NK-92 (cell line): ENCODE data around the gene TAF11L13.
"Not testable (repeated sequence)": the region's sequence is repeated elsewhere in the genome, so short reads cannot be mapped to it uniquely, and the experiment has no call there.

Experiments used
- DNase-seq: peaks from one replicate; lab custom pipeline; 2025; ENCODE audit not compliant: unreplicated experiment; lab: John Stamatoyannopoulos, UW

The TAF11L13 gene

DNA sequence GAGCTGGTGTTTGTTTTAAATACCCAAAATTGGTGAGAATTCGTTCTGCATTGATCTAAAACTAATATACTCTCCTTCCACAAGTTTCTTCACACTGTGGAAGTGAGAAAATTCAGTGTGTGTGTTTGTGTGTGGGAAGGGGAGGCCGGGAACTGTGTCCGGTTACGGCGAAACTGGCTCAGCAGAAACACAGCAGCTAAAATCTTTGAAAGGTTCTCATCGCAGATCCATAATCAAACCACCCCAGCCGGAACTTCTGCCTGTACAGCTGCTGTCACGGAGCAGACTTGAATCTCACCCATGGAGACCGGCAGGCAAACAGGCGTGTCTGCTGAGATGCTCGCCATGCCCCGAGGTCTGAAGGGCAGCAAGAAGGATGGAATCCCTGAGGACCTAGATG is at the start of gene TAF11L13:
TAF11L13 (plus strand) TSS at position 301 of the 400 bp plus-strand sequence.
- DNase-seq, result not testable (repeated sequence)

DNA sequence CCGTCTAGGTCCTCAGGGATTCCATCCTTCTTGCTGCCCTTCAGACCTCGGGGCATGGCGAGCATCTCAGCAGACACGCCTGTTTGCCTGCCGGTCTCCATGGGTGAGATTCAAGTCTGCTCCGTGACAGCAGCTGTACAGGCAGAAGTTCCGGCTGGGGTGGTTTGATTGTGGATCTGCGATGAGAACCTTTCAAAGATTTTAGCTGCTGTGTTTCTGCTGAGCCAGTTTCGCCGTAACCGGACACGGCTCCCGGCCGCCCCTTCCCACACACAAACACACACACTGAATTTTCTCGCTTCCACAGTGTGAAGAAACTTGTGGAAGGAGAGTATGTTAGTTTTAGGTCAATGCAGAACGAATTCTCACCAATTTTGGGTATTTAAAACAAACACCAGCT is 46.2 kb upstream of the TAF11L13 start, which contains the start of gene TAF11L7:
TAF11L7 (minus strand) TSS at position 101 of the 400 bp plus-strand sequence.
- DNase-seq, result not testable (repeated sequence)

DNA sequence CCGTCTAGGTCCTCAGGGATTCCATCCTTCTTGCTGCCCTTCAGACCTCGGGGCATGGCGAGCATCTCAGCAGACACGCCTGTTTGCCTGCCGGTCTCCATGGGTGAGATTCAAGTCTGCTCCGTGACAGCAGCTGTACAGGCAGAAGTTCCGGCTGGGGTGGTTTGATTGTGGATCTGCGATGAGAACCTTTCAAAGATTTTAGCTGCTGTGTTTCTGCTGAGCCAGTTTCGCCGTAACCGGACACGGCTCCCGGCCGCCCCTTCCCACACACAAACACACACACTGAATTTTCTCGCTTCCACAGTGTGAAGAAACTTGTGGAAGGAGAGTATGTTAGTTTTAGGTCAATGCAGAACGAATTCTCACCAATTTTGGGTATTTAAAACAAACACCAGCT is 41.0 kb upstream of the TAF11L13 start, which contains the start of gene TAF11L8:
TAF11L8 (minus strand) TSS at position 101 of the 400 bp plus-strand sequence.
- not testable (repeated sequence) for DNase-seq

DNA sequence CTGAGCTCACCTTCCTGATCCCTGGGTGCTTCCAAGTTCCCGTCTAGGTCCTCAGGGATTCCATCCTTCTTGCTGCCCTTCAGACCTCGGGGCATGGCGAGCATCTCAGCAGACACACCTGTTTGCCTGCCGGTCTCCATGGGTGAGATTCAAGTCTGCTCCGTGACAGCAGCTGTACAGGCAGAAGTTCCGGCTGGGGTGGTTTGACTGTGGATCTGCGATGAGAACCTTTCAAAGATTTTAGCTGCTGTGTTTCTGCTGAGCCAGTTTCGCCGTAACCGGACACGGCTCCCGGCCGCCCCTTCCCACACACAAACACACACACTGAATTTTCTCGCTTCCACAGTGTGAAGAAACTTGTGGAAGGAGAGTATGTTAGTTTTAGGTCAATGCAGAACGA is 37.6 kb upstream of the TAF11L13 start, which contains the start of gene TAF11L9:
TAF11L9 (minus strand) TSS at position 140 of the 400 bp plus-strand sequence.
- not testable (repeated sequence) for DNase-seq

DNA sequence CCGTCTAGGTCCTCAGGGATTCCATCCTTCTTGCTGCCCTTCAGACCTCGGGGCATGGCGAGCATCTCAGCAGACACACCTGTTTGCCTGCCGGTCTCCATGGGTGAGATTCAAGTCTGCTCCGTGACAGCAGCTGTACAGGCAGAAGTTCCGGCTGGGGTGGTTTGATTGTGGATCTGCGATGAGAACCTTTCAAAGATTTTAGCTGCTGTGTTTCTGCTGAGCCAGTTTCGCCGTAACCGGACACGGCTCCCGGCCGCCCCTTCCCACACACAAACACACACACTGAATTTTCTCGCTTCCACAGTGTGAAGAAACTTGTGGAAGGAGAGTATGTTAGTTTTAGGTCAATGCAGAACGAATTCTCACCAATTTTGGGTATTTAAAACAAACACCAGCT is 34.2 kb upstream of the TAF11L13 start, which contains the start of gene TAF11L10:
TAF11L10 (minus strand) TSS at position 101 of the 400 bp plus-strand sequence.
- not testable (repeated sequence) for DNase-seq

DNA sequence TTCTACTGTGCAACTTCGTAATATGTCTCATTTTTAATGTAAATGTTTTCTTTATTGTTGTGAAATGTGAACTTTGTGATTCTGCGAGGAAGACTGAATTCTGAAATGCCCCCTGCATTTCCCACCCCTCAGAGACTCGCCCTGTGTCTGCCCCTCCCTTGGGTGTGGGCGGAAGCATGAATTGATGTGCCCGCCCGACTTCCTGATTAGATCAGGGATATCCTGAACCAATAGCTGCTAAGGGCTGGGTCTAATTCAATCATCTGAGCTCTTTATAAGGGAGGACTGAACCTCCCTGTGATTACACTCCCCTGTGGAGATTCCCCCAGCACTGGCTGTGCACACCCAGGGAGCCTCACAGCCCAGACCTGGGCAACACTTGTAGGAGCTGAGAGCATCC is 28.0 kb upstream of the TAF11L13 start, which contains the start of gene TAF11L11:
TAF11L11 (plus strand) TSS at position 304 of the 400 bp plus-strand sequence.
- not testable (repeated sequence) for DNase-seq

DNA sequence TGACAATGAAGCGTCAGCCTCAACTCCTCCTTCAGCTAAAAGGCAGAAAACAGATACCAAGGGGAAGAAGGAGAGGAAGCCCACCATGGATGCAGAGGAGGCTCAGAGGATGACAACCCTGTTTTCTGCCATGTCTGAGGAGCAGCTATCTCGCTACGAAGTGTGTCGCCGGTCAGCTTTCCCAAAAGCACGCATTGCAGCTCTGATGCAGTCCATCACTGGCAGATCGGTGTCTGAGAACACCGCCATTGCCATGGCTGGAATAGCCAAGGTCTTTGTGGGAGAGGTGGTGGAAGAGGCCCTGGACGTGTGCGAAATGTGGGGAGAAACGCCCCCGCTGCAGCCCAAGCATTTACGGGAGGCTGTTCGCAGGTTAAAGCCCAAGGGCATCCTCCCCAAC is 26.9 kb upstream of the TAF11L13 start:
- no peak for DNase-seq

DNA sequence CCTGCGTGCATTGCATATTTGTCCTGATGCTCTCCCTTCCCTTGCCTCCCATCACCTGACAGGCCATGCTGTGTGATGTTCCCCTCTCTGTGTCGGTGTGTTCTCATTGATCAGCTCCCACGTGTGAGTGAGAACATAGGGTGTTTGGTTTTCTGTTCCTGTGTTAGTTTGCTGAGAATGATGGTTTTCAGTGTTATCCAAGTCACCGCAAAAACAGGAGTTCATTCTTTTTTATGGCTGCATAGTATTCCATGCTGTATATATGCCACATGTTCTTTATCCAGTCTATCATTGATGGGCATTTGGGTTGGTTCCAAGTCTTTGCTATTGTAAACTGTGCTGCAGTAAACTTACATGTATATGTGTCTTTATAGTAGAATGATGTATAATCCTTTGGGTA is 24.4 kb upstream of the TAF11L13 start:
- not testable (repeated sequence) for DNase-seq

DNA sequence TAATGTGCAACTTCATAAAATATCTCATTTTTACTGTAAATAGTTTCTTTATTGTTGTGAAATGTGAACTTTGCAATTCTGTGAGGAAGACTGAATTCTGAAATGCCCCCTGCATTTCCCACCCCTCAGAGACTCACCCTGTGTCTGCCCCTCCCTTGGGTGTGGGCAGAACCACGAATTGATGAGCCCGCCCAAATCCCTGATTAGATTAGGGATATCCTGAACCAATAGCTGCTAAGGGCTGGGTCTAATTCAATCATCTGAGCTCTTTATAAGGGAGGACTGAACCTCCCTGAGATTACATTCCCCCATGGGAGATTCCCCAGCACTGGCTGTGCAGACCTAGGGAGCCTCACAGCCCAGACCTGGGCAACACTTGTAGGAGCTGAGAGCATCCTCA is 21.8 kb upstream of the TAF11L13 start, which contains the start of gene TAF11L12:
TAF11L12 (plus strand) TSS at position 301 of the 400 bp plus-strand sequence.
- not testable (repeated sequence) for DNase-seq

DNA sequence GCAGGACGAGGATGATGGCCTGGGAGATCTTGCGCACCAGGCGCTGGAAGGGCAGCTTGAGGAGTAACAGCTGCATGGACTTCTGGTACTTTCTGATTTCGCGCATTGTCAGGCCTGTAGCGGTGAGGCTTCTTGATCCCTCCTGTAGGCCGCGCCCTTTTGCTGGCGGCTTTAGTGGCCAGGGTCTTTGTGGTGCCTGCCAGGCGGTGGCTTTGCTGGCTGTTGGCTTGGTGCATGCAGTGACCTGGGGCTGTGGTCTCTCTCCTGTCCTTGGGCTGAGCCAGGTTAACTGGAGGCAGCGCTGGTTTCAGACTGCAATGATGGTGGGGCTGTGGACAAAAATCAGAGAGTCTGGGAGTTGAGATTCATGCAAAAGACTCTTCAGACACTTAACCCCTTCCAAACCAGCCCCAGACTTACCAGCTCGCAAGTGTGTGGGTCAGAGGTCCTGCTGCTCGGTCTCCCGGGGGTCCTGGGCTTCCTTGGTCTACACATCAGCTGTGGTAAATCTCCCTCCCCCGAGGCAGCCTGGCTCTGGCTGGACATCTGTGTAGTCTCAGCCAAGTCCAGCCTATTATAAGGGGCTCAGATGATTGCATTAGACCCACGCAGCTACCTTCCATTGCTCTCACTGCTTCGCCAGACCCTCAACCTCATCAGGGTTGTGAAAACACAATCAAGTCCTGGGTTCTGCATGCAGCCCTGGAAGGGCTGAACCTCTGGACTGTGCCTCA is 16.8 kb upstream of the TAF11L13 start:
- DNase-seq, result no peak

DNA sequence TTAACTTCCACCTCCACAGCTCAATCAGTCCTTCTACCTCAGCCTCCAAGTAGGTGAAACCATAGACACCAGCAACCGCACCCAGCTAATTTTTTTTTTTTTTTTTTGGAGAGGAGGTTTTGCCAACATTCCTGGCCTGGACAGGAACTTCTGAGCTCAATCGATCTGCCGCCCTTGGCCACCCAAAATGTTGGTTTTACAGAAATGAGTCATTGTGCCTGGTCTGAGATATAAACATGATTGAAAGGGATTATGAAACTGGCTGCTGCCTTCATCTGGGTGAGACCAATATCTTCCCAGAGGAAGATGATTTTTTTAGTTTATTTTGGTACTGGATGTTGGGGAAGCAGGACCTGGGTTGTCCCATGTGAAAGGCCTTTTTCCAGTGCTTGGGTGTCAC is 12.5 kb upstream of the TAF11L13 start:
- no peak for DNase-seq

DNA sequence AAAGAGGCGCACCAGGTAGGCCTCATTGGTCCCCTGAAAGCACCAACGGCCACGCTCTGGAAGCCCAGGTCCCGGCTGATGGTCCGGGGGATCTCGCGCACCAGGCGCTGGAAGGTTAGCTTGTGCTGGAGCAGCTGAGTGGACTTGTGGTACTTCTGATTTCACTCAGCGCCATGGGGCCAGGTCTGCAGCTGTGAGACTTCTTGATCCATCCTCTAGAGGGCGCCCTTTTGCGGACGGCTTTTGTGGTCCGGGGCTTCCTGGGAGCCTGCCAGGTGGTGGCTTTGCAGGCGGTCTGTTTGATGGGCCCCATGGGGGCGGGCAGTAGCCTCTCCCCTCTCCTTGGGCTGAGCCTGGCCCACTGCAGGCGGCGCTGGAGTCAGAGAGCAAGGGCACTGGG is 11.3 kb upstream of the TAF11L13 start:
- no peak for DNase-seq

DNA sequence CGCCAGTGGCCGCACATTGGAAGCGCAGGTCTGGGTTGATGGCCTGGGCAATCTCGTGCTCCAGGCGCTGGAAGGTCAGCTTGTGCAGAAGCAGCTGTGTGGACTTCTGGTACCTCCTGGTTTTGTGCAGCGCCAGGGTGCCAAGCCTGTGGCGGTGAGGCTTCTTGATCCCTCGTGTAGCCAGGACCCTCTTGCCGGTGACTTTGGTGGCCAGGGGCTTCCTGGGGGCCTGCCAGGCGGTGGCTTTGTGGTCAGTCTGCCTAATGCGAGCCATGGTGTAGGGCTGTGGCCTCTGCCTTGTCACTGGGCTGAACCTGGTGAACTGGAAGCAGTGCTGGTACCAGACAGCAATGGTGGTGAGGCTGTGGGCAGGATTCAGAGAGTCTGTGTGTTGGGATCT is 6.2 kb upstream of the TAF11L13 start:
- DNase-seq, result no peak

DNA sequence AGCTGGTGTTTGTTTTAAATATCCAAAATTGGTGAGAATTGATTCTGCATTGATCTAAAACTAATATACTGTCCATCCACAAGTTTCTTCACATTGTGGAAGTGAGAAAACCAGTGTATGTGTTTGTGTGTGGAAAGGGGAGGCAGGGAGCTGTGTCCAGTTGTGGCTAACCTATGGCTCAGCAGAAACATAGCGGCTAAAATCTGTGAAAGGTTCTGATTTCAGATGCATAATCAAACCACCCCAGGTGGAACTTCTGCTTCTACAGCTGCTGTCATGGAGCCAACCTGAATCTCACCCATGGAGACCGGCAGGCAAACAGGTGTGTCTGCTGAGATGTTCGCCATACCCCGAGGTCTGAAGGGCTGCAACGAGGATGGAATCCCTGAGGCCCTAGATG is 2.3 kb downstream of the TAF11L13 start, which contains the start of gene TAF11L14:
TAF11L14 (plus strand) TSS at position 301 of the 400 bp plus-strand sequence.
- DNase-seq, result no peak

DNA sequence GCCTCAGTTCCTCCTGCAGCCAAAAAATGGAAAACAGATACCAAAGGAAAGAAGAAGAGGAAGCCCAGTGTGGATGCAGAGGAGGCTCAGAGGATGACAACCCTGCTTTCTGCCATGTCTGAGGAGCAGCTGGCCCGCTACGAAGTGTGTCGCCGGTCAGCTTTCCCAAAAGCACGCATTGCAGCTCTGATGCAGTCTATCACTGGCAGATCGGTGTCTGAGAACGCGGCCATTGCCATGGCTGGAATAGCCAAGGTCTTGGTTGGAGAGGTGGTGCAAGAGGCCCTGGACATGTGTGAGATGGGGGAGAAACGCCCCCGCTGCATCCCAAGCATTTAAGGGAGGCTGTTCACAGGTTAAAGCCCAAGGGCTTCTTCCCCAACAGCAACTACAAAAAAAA is 17.3 kb downstream of the TAF11L13 start:
- not testable (repeated sequence) for DNase-seq

DNA sequence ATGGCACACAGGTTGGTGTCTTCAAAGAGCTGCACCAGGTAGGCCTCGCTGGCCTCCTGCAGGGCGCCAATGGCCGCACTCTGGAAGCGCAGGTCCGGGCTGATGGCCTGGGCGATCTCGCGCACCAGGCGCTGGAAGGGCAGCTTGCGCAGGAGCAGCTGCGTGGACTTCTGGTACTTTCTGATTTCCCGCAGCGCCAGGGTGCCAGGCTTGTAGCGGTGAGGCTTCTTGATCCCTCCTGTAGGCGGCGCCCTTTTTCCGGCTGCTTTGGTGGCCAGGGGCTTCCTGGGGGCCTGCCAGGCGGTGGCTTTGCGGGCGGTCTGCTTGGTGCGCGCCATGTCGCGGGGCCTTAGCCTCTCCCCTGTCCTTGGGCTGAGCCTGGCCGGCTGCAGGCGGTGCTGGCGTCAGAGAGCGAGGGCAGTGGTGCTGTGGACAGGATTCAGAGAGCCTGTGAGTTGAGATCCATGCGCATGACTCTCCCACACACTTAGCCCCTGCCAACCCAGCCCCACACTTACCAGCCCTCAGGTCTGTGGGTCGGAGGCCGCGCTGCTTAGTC is 23.4 kb downstream of the TAF11L13 start:
- not testable (repeated sequence) for DNase-seq

DNA sequence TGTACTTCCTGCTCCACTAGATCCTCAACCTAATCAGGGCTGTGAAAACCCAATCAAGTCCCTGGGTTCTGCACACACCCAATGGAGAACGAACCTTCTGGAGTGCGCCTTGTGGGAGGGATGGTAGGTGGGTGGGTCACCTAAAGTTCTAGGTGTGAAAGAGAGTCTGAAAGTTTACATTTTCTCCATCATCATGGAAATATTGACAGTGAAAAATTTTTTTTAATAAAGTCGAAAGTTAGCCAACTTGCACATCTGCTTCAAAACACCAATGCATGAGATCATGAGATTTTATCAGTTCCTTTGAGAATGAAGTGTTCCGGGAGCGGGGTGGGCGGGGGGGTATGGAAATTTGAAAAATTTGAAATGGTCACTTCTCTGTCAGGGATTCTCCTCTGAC is 24.0 kb downstream of the TAF11L13 start:
- DNase-seq, result no peak

DNA sequence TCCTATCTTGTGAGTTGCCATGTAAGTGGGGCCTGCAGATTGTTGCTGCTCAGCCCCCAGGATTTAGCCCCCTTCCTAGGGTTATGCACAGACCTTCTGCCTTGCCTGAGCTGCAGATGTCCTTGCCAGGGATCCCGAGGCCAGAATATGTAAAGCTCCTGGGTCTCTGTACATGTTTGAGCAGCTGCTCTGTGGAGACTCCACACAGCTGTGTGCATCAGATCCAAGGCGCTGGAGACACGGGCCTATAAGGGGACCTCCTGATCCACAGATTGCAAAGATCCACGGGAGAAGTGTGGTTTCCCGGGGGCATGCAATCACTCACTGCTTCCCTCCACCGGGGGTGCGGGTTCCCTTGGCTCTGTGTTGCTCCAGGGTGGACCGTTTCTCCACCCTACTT is 31.3 kb downstream of the TAF11L13 start:
- no peak for DNase-seq

DNA sequence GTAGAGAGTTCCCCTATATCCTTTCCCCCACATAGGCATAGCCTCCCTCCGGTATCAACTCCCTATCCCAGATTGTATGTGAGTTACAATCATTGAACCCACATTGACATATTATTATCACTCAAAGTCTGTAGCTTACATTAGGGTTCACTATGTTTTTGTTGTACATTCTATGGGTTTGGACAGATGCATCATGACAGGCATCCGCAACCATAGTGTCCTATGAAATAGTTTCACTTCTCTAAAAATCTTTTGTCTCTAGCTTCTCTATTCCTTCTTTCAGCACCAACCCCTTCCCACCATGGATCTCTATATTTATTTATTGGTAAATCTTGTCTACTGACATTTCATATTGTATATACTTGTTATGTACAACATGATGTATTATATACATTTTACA is 33.9 kb downstream of the TAF11L13 start:
- DNase-seq, result no peak

DNA sequence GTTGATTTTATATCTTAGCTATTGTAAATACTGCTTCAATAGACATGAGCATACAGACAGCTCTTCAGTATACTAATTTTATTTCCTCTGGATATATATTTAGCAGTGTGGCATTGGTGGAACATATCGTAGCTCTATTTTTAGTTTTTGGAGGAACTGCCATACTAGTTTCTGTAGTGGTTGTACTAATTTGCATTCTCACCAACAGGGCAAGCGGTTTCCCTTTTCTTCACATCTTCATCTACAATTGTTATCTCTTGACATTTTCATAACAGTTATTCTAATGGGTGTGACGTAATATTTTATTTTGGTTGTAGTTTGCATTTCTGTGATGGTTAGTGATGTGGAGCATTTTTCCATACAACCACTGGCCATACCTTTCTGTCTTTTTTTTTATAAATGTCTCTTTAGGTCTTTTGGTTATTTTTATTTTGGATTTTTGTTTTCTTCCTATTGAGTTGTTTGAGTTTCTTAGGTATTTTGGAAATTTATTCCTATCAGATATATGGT is 34.9 kb downstream of the TAF11L13 start:
- no peak for DNase-seq

DNA sequence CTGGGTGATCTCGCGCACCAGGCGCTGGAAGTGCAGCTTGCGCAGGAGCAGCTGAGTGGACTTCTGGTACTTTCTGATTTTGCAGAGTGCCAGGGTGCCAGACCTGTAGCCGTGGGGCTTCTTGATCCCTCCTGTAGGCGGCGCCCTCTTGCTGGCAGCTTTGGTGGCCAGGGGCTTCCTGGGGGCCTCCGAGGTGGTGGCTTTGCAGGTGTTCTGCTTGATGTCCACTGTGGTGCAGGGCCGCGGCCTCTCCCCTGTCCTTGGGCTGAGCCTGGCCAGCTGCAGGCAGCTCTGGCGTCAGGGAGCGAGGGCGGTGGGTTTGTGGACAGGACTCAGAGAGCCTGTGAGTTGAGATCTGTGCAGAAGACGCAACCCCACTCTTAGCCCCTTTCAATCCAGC is 38.5 kb downstream of the TAF11L13 start:
- no peak for DNase-seq
